Left ventricle myocardium inferior (tissue), 1 donor: ENCODE data around the gene TSEN2. TPM values are rescaled to one million over a fixed set of nuclear protein-coding genes. Genes with fewer than 3 reads are reported as not detected.
A peak's percentile ranks its signal among the peaks of the same experiment; 100 is the strongest.

ENCODE experiments used
- DNase-seq: peaks from one replicate; pipeline ENCODE4 v3.0.0-alpha.2; 2020
- H3K27ac ChIP-seq: fragments of 200-600 bp; replicated peaks from 2 replicates; pipeline ENCODE4 v1.8.0; 2021
- H3K27me3 ChIP-seq: fragments of 200-600 bp; 2 replicates; pipeline ENCODE4 v1.8.0; 2021; ENCODE audit warnings: low read depth
- H3K36me3 ChIP-seq: fragments of 200-600 bp; 2 replicates; pipeline ENCODE4 v1.8.0; 2021
- H3K4me1 ChIP-seq: fragments of 200-600 bp; 2 replicates; pipeline ENCODE4 v1.8.0; 2021
- H3K4me3 ChIP-seq: fragments of 200-600 bp; 2 replicates; pipeline ENCODE4 v1.8.0; 2021; ENCODE audit warnings: mild to moderate bottlenecking, moderate library complexity
- H3K9me3 ChIP-seq: fragments of 200-600 bp; replicated peaks from 2 replicates; pipeline ENCODE4 v1.8.0; 2021
- CTCF ChIP-seq: fragments of 200-600 bp; IDR thresholded peaks from 2 replicates; pipeline ENCODE4 v1.8.0; 2021; ENCODE audit warnings: antibody characterized with exemption, mild to moderate bottlenecking, borderline replicate concordance
- intact Hi-C: fragments of 100-400 bp; cut with micrococcal nuclease; formaldehyde crosslinking; loops from one replicate; pipeline ENCODE4 v1.11.0; 2022
- total RNA-seq: library from RNA; stranded (reverse); fragmentation: NEBNext Ultra II Directional; extraction: Animal tissue kit (Norgen Biotek cat#: 25700); gene quantifications from one replicate; pipeline ENCODE4 v1.2.1, GENCODE V29; 2021
- donor health status: DM: no; HTN: yes; CAD: no; lungs with severe emphysema.

The TSEN2 gene
- total RNA-seq, 1 donor from 2014 or later = 22.5 TPM

GRCh38 chr3:12483872-12484197 is 445 bp upstream of the TSEN2 start:
- peak overlapping the region; percentile 80 for H3K4me3 ChIP-seq
- H3K9me3 ChIP-seq = no peaks in the 10 kb centered on the region
- peak overlapping the region; percentile 87 for H3K27ac ChIP-seq
- H3K4me1 ChIP-seq = peaks cover 39% of the 10 kb centered on the region
- no peak for TF ChIP-seq CTCF
- H3K27me3 ChIP-seq = no peaks in the 10 kb centered on the region
- intact Hi-C loops = no loop called here
- no peaks in the 10 kb centered on the region for H3K36me3 ChIP-seq
- no peak for DNase-seq

- Histone ChIP-seq H3K36me3 (no peaks in the 10 kb centered on the region), H3K27me3 (no peaks in the 10 kb centered on the region), H3K4me3 (peak overlapping the region; percentile 80), H3K4me1 (peaks cover 39% of the 10 kb centered on the region), H3K27ac (peak overlapping the region; percentile 87), H3K9me3 (no peaks in the 10 kb centered on the region)
- TF ChIP-seq CTCF = no peak
- DNase-seq = no peak
- intact Hi-C loops = no loop called here
Measured at GRCh38 chr3:12484983-12485327, 675 bp downstream of the TSEN2 start.

- Histone ChIP-seq H3K9me3 (no peaks in the 10 kb centered on the region), H3K4me1 (peaks cover 38% of the 10 kb centered on the region), H3K36me3 (peaks cover 5% of the 10 kb centered on the region), H3K27me3 (no peaks in the 10 kb centered on the region), H3K4me3 (no peak overlapping the region), H3K27ac (no peak overlapping the region)
- no peak for DNase-seq
- no peak for TF ChIP-seq CTCF
- intact Hi-C loops = no loop called here
Measured at GRCh38 chr3:12486001-12486400, 1.7 kb downstream of the TSEN2 start.

- H3K27ac ChIP-seq = no peak overlapping the region
- TF ChIP-seq CTCF = no peak
- H3K4me1 ChIP-seq = peaks cover 38% of the 10 kb centered on the region
- no peaks in the 10 kb centered on the region for H3K9me3 ChIP-seq
- peaks cover 13% of the 10 kb centered on the region for H3K36me3 ChIP-seq
- no peak overlapping the region for H3K4me3 ChIP-seq
- DNase-seq = no peak
- intact Hi-C loops = no loop called here
- no peaks in the 10 kb centered on the region for H3K27me3 ChIP-seq
Measured at GRCh38 chr3:12486916-12487315, 2.6 kb downstream of the TSEN2 start.

- TF ChIP-seq CTCF = no peak
- H3K27me3 ChIP-seq = no peaks in the 10 kb centered on the region
- no peak overlapping the region for H3K4me3 ChIP-seq
- intact Hi-C loops = no loop called here
- peaks cover 18% of the 10 kb centered on the region for H3K36me3 ChIP-seq
- H3K27ac ChIP-seq = no peak overlapping the region
- no peak for DNase-seq
- no peaks in the 10 kb centered on the region for H3K9me3 ChIP-seq
- H3K4me1 ChIP-seq = peaks cover 38% of the 10 kb centered on the region
Measured at GRCh38 chr3:12487336-12487735, 3.1 kb downstream of the TSEN2 start.

GRCh38 chr3:12487786-12488185 is 3.5 kb downstream of the TSEN2 start:
- H3K36me3 ChIP-seq = peaks cover 21% of the 10 kb centered on the region
- no peaks in the 10 kb centered on the region for H3K9me3 ChIP-seq
- H3K4me1 ChIP-seq = peaks cover 38% of the 10 kb centered on the region
- no peaks in the 10 kb centered on the region for H3K27me3 ChIP-seq
- H3K4me3 ChIP-seq = no peak overlapping the region
- no peak for TF ChIP-seq CTCF
- no peak overlapping the region for H3K27ac ChIP-seq
- DNase-seq = no peak
- intact Hi-C loops = no loop called here
